RPMI7951 (cell line): ENCODE results near the gene ALLC. TPM values are rescaled to one million over a fixed set of nuclear protein-coding genes. Genes with fewer than 3 reads are reported as not detected.
A peak's percentile ranks its signal among the peaks of the same experiment; 100 is the strongest.
"Not testable (repeated sequence)": the region's sequence is repeated elsewhere in the genome, so short reads cannot be mapped to it uniquely, and the experiment has no call there.

ENCODE experiments used
- DNase-seq: peaks from one replicate; pipeline ENCODE4 v3.0.0-alpha.2; 2012; ENCODE audit warnings: low read depth
- total RNA-seq: library from RNA; depleted of rRNA; stranded (reverse); fragments of >200 nt; shearing (Covaris generic); gene quantifications from 2 replicates; pipeline ENCODE4 v1.2.3, GENCODE V29; 2014

Gene ALLC
- total RNA-seq, 1 experiment from 2014 or later: not detected

- DNase-seq: no peak
Measured at GRCh38 chr2:3626118-3626811, 31.7 kb upstream of the ALLC start.

GRCh38 chr2:3626812-3627499, 31.0 kb upstream of the ALLC start:
- DNase-seq: no peak

- no peak for DNase-seq
Measured at GRCh38 chr2:3627500-3628100, 30.4 kb upstream of the ALLC start.

- no peak for DNase-seq
Measured at GRCh38 chr2:3628241-3628679, 29.7 kb upstream of the ALLC start.

GRCh38 chr2:3628800-3629199, 29.2 kb upstream of the ALLC start:
- DNase-seq: no peak

- no peak for DNase-seq
Measured at GRCh38 chr2:3630631-3631030, 27.4 kb upstream of the ALLC start.

GRCh38 chr2:3631161-3631850, 26.7 kb upstream of the ALLC start:
- DNase-seq: no peak

- DNase-seq: no peak
Measured at GRCh38 chr2:3631851-3632659, 25.9 kb upstream of the ALLC start.

GRCh38 chr2:3633089-3633981, 24.7 kb upstream of the ALLC start:
- peak; percentile 32 for DNase-seq

GRCh38 chr2:3633982-3634595, 23.9 kb upstream of the ALLC start:
- DNase-seq: no peak

GRCh38 chr2:3634596-3635121, 23.3 kb upstream of the ALLC start:
- DNase-seq: no peak

GRCh38 chr2:3635171-3635974, 22.6 kb upstream of the ALLC start:
- DNase-seq: no peak

- DNase-seq: not testable (repeated sequence)
Measured at GRCh38 chr2:3635975-3636327, 22.0 kb upstream of the ALLC start.

GRCh38 chr2:3636586-3637310, 21.3 kb upstream of the ALLC start:
- DNase-seq: no peak

- no peak for DNase-seq
Measured at GRCh38 chr2:3637311-3637675, 20.7 kb upstream of the ALLC start.

GRCh38 chr2:3637692-3638455, 20.1 kb upstream of the ALLC start:
- no peak for DNase-seq

GRCh38 chr2:3638456-3638810, 19.6 kb upstream of the ALLC start:
- DNase-seq: no peak
